Stimulated activated CD4-positive, alpha-beta T cell treated with anti-CD3 and anti-CD28 coated beads, Interleukin-2, amount 100 ng/mL, for 24 hours (primary cell): Measurements from ENCODE around the gene IL22RA2.
"Not testable (repeated sequence)": the region's sequence is repeated elsewhere in the genome, so short reads cannot be mapped to it uniquely, and the experiment has no call there.

Source experiments
- DNase-seq, 2 donors: peaks; one replicate each; pipeline ENCODE4 v3.0.0-alpha.2; 2020

The IL22RA2 gene

GRCh38 chr6:137173501-137173900, at the start of gene IL22RA2:
Gene IL22RA2, minus strand, starts transcription at chr6:137173644. Its CDS starts 11,895 bp downstream, at chr6:137161749.
- no peak for DNase-seq

- DNase-seq, result no peak
Measured at GRCh38 chr6:137222381-137222780, 48.9 kb upstream of the IL22RA2 start.

- no peak for DNase-seq
Measured at GRCh38 chr6:137219664-137220252, 46.3 kb upstream of the IL22RA2 start.

GRCh38 chr6:137218917-137219663, 45.6 kb upstream of the IL22RA2 start, which contains the start of gene IFNGR1:
Gene IFNGR1, minus strand, starts transcription at chr6:137219385. Its CDS starts 58 bp downstream, at chr6:137219327.
- peak; percentile 98 to 99 for DNase-seq

- peak; percentile 24 to 37 for DNase-seq
Measured at GRCh38 chr6:137218473-137218916, 45.1 kb upstream of the IL22RA2 start.

GRCh38 chr6:137217801-137218472, 44.5 kb upstream of the IL22RA2 start:
- DNase-seq, result no peak

GRCh38 chr6:137216875-137217553, 43.6 kb upstream of the IL22RA2 start:
- DNase-seq, result no peak

GRCh38 chr6:137216106-137216505, 42.7 kb upstream of the IL22RA2 start:
- DNase-seq, result no peak

GRCh38 chr6:137215630-137216029, 42.2 kb upstream of the IL22RA2 start:
- not testable (repeated sequence) for DNase-seq

- no peak for DNase-seq
Measured at GRCh38 chr6:137214931-137215330, 41.5 kb upstream of the IL22RA2 start.

- DNase-seq, result no peak
Measured at GRCh38 chr6:137213813-137214212, 40.4 kb upstream of the IL22RA2 start.

- DNase-seq, result no peak
Measured at GRCh38 chr6:137213331-137213740, 39.9 kb upstream of the IL22RA2 start.

- DNase-seq, result no peak
Measured at GRCh38 chr6:137211910-137212309, 38.5 kb upstream of the IL22RA2 start.

- DNase-seq, result no peak
Measured at GRCh38 chr6:137210903-137211302, 37.5 kb upstream of the IL22RA2 start.

- DNase-seq, result no peak
Measured at GRCh38 chr6:137208279-137208678, 34.8 kb upstream of the IL22RA2 start.

GRCh38 chr6:137207457-137207856, 34.0 kb upstream of the IL22RA2 start:
- not testable (repeated sequence) for DNase-seq

GRCh38 chr6:137206577-137206976, 33.1 kb upstream of the IL22RA2 start:
- DNase-seq, result no peak

GRCh38 chr6:137203256-137203655, 29.8 kb upstream of the IL22RA2 start:
- no peak for DNase-seq

GRCh38 chr6:137202078-137202477, 28.6 kb upstream of the IL22RA2 start:
- DNase-seq, result no peak

GRCh38 chr6:137201006-137201405, 27.6 kb upstream of the IL22RA2 start:
- no peak for DNase-seq

GRCh38 chr6:137200288-137200687, 26.8 kb upstream of the IL22RA2 start:
- DNase-seq, result no peak

GRCh38 chr6:137197684-137198645, 24.5 kb upstream of the IL22RA2 start:
- no peak for DNase-seq
